ENCODE results near the gene MAD2L1BP.
A peak's percentile ranks its signal among the peaks of the same experiment; 100 is the strongest.

The MAD2L1BP gene

DNA sequence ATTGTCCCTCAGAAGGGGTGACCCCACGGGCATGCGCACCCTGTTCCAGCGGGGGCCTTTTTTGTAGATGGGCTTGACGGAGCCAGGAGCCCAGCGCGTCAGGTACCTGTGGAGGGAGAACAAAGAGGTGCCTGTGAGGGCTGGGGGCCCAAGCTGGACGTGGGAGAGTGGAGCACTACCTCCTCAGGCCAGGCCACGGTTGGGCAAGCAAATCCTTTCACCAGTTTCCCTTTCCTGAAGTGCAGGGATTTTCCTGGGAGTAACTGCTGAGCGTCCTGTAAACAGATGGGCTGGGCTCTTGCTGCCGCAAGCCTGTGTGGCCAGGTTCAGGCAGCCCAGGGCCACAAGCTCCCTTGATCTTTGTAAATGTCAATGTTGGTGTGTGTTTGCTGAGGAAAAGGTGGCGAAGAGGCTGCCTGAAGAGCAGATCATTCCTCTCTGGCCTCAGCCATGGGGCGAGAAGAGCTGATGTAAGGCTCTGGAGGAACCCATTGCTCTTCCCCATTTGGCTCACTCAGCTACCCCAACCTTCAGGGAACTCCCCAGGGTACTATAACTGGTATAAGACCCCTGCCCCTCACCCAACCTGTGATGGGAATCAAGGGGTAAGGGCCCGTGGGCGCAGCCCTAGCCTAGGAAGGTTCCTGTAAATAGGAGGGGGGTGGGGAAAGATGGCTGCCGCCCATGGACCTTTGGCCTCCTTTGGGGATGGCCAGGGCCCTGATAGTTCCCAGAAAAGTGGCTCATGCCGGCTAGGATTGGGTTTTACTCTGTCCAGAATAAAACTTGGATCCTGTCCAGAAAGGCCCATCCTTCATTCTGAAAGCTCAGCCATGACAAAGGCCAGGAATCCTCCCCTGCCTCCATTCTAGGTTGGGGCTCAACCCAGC lies 36.4 kb downstream of the MAD2L1BP start:
- DNase-seq (ENCODE audit: low read depth in 1 of 2, low spot score in 1 of 2), result peak in 1 of 2 experiments; percentile 42
- TF ChIP-seq JUND (IDR thresholded peaks at IDR 0.05; ENCODE audit: low read depth), result no peak
- in situ Hi-C loops (cut with HindIII; ENCODE audit: low pct_unique_long_range_greater_than_20kb, low sequenced_read_pairs), result no loop called here

DNA sequence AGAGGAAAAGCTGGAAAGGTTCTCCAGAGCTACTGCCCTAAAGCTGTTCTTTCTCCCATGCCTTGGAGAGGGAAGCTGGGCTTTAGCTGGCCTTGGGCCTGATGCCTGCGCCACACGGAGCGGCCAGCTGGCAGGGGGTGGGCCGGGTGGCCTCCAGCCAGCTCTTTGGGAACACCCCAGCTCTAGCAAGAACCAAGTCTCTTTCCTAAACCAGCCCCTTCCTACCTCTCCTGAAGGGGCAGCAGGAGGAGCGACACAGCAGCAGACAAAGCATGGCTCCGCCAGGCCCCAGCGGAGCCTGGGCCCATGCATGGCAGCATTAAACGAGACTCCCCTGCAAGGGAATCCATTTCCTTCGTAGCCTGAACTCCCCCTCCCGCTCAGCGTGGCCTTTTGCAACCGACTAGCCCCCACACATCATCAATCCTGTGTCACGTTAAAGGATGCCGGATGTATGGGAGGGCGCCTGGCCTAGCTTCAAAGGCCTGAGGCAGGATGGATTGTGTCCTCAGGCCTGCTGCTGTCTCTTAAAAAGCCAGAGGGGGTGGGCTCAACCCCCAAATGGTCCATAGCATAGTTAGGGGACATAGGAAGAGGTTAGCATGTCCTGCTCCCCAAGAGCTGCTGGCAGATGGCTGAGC lies 37.9 kb downstream of the MAD2L1BP start:
- in situ Hi-C loops (cut with HindIII; ENCODE audit: low pct_unique_long_range_greater_than_20kb, low sequenced_read_pairs), result no loop called here
- no peak for TF ChIP-seq JUND (IDR thresholded peaks at IDR 0.05; ENCODE audit: low read depth)
- DNase-seq (ENCODE audit: low read depth in 1 of 2, low spot score in 1 of 2), result no peak

DNA sequence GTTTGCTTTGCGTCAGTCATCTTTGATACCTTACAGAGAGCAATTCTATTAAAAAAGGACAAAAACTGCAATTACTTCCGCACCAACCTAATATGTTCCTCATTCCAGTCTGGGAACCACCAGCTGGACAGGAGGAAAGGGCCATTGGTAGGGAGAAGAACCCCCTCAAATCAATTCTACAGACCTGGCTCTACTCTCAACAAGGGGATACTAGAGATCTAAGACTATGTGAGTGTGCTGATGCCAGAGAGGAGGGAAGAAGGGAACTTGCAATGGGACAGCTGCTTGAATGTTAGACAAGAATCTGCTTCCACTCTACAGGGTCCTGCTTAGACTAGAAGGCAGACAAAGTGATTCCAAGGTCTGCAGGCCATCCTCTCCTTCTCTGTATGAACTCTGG lies 38.7 kb downstream of the MAD2L1BP start:
- in situ Hi-C loops (cut with HindIII; ENCODE audit: low pct_unique_long_range_greater_than_20kb, low sequenced_read_pairs), result no loop called here
- TF ChIP-seq JUND (IDR thresholded peaks at IDR 0.05; ENCODE audit: low read depth), result no peak
- DNase-seq (ENCODE audit: low read depth in 1 of 2, low spot score in 1 of 2), result no peak

DNA sequence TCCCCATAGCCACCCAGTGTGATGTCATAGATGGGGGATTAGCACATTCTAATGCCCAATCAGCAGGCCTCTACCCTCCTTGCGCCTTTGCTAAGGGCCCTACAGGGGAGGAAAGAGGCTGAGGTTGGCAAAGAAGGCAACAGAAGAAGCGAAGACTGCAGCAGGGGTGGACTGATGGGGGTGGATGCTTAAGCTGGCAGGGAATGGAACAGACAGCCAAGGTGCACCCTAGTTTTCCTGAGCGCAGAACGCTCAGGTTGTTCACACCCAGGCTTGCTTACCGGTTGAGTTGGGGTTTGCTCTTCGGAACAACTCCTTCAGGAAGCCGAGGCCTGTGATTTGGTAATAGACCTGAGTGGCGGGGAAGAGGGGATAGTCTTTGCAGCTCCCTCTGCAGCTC lies 39.3 kb downstream of the MAD2L1BP start:
- no peak for TF ChIP-seq JUND (IDR thresholded peaks at IDR 0.05; ENCODE audit: low read depth)
- in situ Hi-C loops (cut with HindIII; ENCODE audit: low pct_unique_long_range_greater_than_20kb, low sequenced_read_pairs), result no loop called here

DNA sequence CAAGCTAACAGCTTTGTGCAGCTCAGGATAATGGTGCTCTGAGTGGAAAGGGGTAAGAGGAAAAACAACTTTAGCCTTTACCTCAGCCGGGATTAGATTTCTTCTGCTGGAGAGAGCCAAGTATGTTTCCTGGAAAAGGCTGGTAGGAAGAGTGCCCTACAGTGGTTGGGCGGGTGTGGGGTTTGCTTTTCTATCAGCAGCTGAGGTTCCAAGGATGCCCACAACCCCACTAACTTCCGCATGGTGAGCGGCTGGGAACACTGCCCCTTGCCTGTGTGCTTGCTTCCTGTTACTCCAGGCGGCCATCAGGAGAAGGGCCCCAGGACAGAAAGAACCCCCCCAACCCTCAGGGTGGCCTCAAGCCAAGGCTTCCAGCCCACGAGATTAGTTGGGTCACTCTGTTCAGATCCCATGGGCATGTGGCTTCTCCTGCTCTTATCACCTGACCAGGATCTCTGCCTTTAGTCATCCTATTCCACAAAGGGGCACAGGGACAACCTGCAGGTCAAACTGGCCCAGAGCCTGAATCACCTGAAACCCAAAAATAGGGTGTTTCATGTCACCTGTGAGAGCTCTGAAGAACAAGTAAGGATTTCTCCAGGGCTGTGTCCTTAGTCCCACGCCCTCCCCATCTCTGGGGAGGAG lies 41.4 kb downstream of the MAD2L1BP start:
- DNase-seq (ENCODE audit: low read depth in 1 of 2, low spot score in 1 of 2), result no peak
- in situ Hi-C loops (cut with HindIII; ENCODE audit: low pct_unique_long_range_greater_than_20kb, low sequenced_read_pairs), result no loop called here

More for the DNA sequence above, 39.3 kb downstream of the MAD2L1BP start:
- DNase-seq (ENCODE audit: low read depth in 1 of 2, low spot score in 1 of 2), result no peak

DNA sequence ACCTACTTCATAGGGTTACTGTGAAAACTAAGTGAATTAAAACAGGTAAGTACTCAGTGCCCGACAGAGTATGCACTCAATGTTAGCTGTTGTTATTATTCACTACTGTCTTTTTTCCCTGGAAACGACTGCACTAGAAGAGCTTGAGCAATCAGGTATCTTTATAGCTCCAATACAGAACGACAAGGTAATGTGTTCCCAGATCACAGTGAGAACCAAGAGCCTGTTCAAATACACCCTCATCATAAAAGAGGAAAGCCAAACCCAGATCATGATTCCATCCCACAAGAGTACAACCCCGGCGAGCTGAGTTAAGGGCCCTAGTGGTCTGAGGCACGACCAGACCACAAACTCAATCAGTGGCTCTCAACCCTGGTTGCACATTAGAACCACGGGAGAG lies 42.1 kb downstream of the MAD2L1BP start:
- DNase-seq (ENCODE audit: low read depth in 1 of 2, low spot score in 1 of 2), result no peak
- TF ChIP-seq JUND (IDR thresholded peaks at IDR 0.05; ENCODE audit: low read depth), result no peak
- in situ Hi-C loops (cut with HindIII; ENCODE audit: low pct_unique_long_range_greater_than_20kb, low sequenced_read_pairs), result no loop called here

More for the DNA sequence above, 41.4 kb downstream of the MAD2L1BP start:
- TF ChIP-seq JUND (IDR thresholded peaks at IDR 0.05; ENCODE audit: low read depth), result no peak

DNA sequence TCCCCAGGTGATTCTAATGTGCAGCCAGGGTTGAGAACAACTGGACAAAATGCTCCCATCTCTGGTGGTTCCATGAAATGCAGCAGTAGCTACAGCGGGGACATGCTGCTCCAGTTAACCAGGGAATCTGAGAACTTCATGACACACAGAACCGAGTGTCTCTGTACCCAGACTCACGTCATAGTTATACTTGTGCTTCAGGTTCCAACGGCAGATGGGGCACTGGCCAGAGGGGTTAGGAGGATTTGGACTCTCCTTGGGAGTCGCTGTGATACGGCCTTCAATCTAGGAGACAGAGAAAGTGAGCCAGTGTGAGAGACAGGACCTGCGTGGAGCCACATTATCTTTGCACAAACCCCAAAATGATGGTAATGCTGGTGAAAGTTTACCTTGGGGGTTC lies 42.7 kb downstream of the MAD2L1BP start:
- no peak for DNase-seq (ENCODE audit: low read depth in 1 of 2, low spot score in 1 of 2)
- in situ Hi-C loops (cut with HindIII; ENCODE audit: low pct_unique_long_range_greater_than_20kb, low sequenced_read_pairs), result no loop called here
- no peak for TF ChIP-seq JUND (IDR thresholded peaks at IDR 0.05; ENCODE audit: low read depth)

DNA sequence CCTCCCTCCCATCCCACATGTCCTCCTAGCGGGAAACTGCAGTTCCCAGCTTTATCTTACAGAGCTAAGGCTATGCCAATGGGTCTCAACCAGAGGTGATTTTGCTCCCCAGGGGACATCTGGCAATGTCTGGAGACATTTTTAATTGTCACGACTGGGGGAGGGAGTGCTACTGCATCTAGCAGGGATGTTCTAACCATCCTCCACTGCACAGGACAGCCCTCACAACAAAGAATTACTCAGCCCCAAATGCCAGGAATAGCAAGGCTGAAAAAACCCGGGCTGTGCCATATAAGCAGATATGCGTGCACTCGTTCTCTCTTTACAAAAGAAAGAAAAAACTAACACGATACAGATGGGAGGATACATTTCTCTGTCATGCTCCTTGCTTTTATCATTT lies 43.4 kb downstream of the MAD2L1BP start:
- no peak for TF ChIP-seq JUND (IDR thresholded peaks at IDR 0.05; ENCODE audit: low read depth)
- DNase-seq (ENCODE audit: low read depth in 1 of 2, low spot score in 1 of 2), result no peak
- in situ Hi-C loops (cut with HindIII; ENCODE audit: low pct_unique_long_range_greater_than_20kb, low sequenced_read_pairs), result no loop called here

DNA sequence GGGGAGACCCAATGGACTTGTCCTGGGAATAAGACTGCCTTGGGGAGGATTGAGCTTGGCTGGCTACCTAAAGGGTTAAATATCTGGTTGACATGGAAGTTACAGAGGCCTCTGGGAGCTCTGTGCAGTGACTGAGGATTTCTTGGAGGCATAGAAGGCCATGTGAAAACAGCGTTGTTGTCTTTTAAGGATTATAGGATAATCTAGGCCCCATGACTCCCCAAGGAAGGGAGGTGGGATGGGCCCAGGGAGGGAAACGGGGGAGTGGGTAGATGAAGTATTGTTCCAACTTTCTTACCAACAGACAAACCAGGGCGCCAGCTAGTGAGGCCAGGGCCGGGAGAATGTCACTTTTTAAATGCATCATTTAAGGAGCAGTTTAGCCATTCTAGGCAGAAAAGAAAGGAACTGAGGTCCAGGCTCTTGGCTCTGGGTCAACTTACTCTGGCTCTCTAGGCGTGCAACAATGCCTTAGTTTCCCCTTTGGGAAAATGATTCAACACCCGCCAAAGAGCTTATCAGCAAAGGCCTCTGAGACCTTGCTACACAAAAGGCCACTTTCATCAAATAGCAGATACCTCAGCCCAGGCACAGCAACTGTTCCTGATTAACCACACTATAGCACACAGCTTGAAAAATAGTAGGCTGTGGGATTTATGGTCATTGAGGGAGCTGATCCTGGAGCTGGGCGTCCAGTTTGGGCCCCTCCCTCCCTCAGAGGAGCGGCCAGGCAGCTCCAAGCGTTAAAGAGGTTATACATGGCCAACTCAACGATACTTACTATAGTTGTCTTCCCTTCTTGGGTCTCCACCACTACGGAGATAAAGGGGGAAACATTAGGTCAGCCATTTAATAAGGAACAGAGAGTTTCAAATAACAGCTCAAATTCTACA lies 44.9 kb downstream of the MAD2L1BP start:
- no peak for TF ChIP-seq JUND (IDR thresholded peaks at IDR 0.05; ENCODE audit: low read depth)
- in situ Hi-C loops (cut with HindIII; ENCODE audit: low pct_unique_long_range_greater_than_20kb, low sequenced_read_pairs), result no loop called here
- no peak for DNase-seq (ENCODE audit: low read depth in 1 of 2, low spot score in 1 of 2)

DNA sequence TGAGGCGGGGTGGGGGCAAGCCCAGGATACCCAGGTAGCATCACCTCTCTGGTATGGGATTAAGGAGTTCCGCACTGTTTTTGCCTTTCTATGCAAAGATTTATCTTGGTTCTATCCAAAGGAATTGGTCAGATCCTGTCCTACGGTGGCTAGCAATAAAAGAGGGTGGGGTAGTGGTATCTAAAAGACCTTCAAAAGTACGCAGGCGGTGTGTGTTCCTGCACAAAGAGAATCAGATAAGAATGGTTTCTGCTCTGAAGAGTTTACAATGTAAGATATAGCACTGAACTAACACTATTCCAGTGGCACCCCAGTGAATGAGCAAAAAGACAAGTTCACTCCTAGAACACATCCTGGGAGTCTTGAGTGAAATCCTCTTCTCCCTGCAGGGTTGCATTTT lies 45.7 kb downstream of the MAD2L1BP start:
- no peak for DNase-seq (ENCODE audit: low read depth in 1 of 2, low spot score in 1 of 2)
- no peak for TF ChIP-seq JUND (IDR thresholded peaks at IDR 0.05; ENCODE audit: low read depth)
- in situ Hi-C loops (cut with HindIII; ENCODE audit: low pct_unique_long_range_greater_than_20kb, low sequenced_read_pairs), result no loop called here

DNA sequence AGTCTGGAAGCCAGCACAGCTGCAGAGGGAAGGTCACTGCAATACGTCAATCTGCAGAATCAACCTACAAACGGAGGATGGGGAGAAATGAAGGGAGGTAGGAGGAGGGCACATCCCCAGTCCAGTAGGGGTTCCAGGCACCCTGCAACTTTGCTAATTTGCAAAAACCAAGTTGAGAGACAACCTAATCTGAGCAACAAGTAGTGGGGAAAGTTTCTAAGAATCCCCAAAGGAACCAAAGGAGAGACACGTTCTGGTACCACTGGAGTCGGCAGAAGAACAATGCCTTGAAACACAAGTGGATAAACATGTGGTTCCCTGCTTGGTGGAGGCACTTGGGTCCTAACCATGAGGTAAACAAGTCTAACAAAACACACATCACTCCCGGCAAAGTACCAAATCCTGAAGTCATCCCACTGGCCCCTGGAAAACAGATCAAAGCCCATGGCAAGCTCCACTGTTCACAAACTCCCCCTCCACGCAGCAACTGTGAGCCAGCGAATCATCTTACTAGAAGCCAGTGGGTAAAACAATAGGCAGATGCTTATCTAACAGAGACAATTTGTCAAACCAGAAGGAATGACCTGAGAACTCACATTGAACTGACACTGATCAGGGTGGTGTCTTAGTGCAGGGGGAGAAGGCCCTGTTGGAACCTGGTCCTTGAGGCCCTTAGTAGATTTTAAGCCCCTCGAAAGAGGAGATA lies 47.2 kb downstream of the MAD2L1BP start:
- in situ Hi-C loops (cut with HindIII; ENCODE audit: low pct_unique_long_range_greater_than_20kb, low sequenced_read_pairs), result no loop called here
- TF ChIP-seq JUND (IDR thresholded peaks at IDR 0.05; ENCODE audit: low read depth), result no peak
- DNase-seq (ENCODE audit: low read depth in 1 of 2, low spot score in 1 of 2), result no peak
